Naive thymus-derived CD8-positive, alpha-beta T cell (primary cell): ENCODE measurements around the gene MSANTD7. TPM values are rescaled to one million over a fixed set of nuclear protein-coding genes. Genes with fewer than 3 reads are reported as not detected.
"Not testable (repeated sequence)": the region's sequence is repeated elsewhere in the genome, so short reads cannot be mapped to it uniquely, and the experiment has no call there.

Experiments used
- ATAC-seq, 2 donors: fragments of 150-1000 bp; cut with Tn5 transposase in 1 of 2; sonication (Bioruptor Pico), chemical (Tn5 transposase) in 1 of 2; 1 replicate in 1 of 2; 2 replicates in 1 of 2; pipeline ENCODE4 v1.10.0; 2021; ENCODE audit warnings: mild to moderate bottlenecking in 2 of 2, moderate library complexity in 2 of 2
- POLR2A ChIA-PET: fragments of 350-600 bp; sonication (Branson Sonifier 250); formaldehyde crosslinking; loops from one replicate; lab custom pipeline; 2021; ENCODE audit warnings: antibody characterized with exemption; lab: Charles Lee
- DNase-seq, 10 donors: peaks; one replicate each; pipeline versions ENCODE4 v3.0.0 to v3.0.0-alpha.2; 2020 to 2022
- H3K27ac Mint-ChIP-seq, 10 donors: one replicate each; pipeline ENCODE4 v1.8.0; 2020 to 2022; ENCODE audit warnings: mild to moderate bottlenecking in 10 of 10, mixed read lengths in 10 of 10, moderate library complexity in 4 of 10, inconsistent platforms in 1 of 10
- H3K27me3 Mint-ChIP-seq, 5 donors: one replicate each; pipeline ENCODE4 v1.8.0; 2021 to 2022; ENCODE audit warnings: mixed read lengths in 5 of 5
- H3K36me3 Mint-ChIP-seq, 3 donors: one replicate each; pipeline ENCODE4 v1.8.0; 2020 to 2022; ENCODE audit warnings: mixed read lengths in 3 of 3, mild to moderate bottlenecking in 2 of 3, inconsistent platforms in 1 of 3
- H3K4me1 Mint-ChIP-seq, 4 donors: one replicate each; pipeline ENCODE4 v1.8.0; 2021 to 2022; ENCODE audit warnings: mixed read lengths in 4 of 4
- H3K4me3 Mint-ChIP-seq, 10 donors: one replicate each; pipeline ENCODE4 v1.8.0; 2020 to 2022; ENCODE audit warnings: mild to moderate bottlenecking in 10 of 10, mixed read lengths in 10 of 10, moderate library complexity in 6 of 10, inconsistent platforms in 1 of 10
- H3K9me3 Mint-ChIP-seq, 9 donors: one replicate each; pipeline ENCODE4 v1.8.0; 2020 to 2022; ENCODE audit warnings: mixed read lengths in 9 of 9, mild to moderate bottlenecking in 3 of 9, inconsistent platforms in 1 of 9, moderate library complexity in 1 of 9
- polyA plus RNA-seq, 3 donors: library from polyadenylated mRNA; unstranded; fragments of 300-500 nt; fragmentation: Illumina TruSeq; gene quantifications; one replicate each; pipeline ENCODE4 v1.2.3, GENCODE V29; 2021
- total RNA-seq, 8 experiments: library from RNA in 2 of 8; stranded (reverse) in 2 of 8; gene quantifications; one replicate each; pipeline ENCODE4 v1.2.3 and lab custom pipeline; 2021 to 2026

Gene MSANTD7
- total RNA-seq (10 to 100 TPM; 13.6 to 15.3 TPM), polyA plus RNA-seq (1 to 10 TPM; 4.6 to 9.9 (median 9.2) TPM), total RNA-seq (lab: John Stamatoyannopoulos, UW) (29.5 to 57.1 (median 41.2) reads per million in 6 experiments)

GRCh38 chr10:14837757-14838581 is at the start of gene MSANTD7, which contains the start of the genes CDNF and HSPA14:
TSS of gene MSANTD7 (plus strand) at chr10:14838306. CDS start at chr10:14842285, 3,979 bp downstream.
TSS of gene CDNF (minus strand) at chr10:14838037. CDS start at chr10:14837946, 91 bp downstream.
TSS of gene HSPA14 (plus strand) at chr10:14838306. CDS start at chr10:14838403, 97 bp downstream.
- H3K36me3 Mint-ChIP-seq: peaks cover 4 to 34% (median 8%) of the 10 kb centered on the region in 3 donors
- ATAC-seq: peak; percentile 88 to 93
- peaks cover 11 to 39% (median 28%) of the 10 kb centered on the region in 4 donors for H3K4me1 Mint-ChIP-seq
- H3K4me3 Mint-ChIP-seq: peak within 1 kb of the TSS; percentile 88 to 99 (median 94)
- DNase-seq: peak; percentile 97 to 100 (median 99)
- POLR2A ChIA-PET: interaction anchor here (0.5 to 4.1 kb wide), 29 partner anchors 9 to 1488 kb away, joined by 3 to 30 read pairs (median 5); partner anchors contain the start of genes DCLRE1C, MEIG1 and SUV39H2
- peak within 1 kb of the TSS; percentile 95 to 99 (median 98) for H3K27ac Mint-ChIP-seq
- no peaks in the 10 kb centered on the region for H3K27me3 Mint-ChIP-seq
- H3K9me3 Mint-ChIP-seq: no peaks in the 10 kb centered on the region

DNA sequence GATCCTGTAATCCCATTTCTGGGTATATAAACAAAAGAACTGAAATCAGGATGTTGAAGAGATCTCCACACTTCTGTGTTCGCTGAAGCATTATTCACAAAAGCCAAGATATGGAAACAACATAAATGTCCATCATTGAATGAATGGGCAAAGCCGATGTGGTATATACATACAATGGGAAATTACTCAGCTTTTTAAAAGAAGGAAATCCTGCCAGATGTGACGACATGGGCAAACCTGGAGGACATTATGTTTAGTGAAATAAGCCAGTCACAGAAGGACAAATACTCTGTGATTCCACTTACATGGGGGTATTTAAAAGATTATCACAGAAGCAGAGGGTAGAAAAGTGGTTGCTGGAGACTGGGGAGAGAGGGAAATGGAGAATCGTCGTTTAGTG is 39.5 kb upstream of the MSANTD7 start:
- POLR2A ChIA-PET: interaction anchor here (1.3 kb wide), 1 partner anchor 12 kb away, joined by 4 read pairs; no protein-coding TSS in a partner anchor
- no peak overlapping the region for H3K4me3 Mint-ChIP-seq
- no peaks in the 10 kb centered on the region for H3K27me3 Mint-ChIP-seq
- H3K9me3 Mint-ChIP-seq: no peaks in the 10 kb centered on the region
- H3K27ac Mint-ChIP-seq: peak overlapping the region in 1 of 10 donors; percentile 23
- H3K36me3 Mint-ChIP-seq: no peaks in the 10 kb centered on the region
- H3K4me1 Mint-ChIP-seq: peaks cover 0 to 22% (median 0%) of the 10 kb centered on the region in 4 donors
- no peak for DNase-seq
- no peak for ATAC-seq

GRCh38 chr10:14800397-14800796 is 37.7 kb upstream of the MSANTD7 start:
- H3K27ac Mint-ChIP-seq: no peak overlapping the region
- POLR2A ChIA-PET: no interaction called here
- DNase-seq (no peak), ATAC-seq (no peak)
- no peaks in the 10 kb centered on the region for H3K27me3 Mint-ChIP-seq
- no peak overlapping the region for H3K4me3 Mint-ChIP-seq
- peaks cover 0 to 22% (median 0%) of the 10 kb centered on the region in 4 donors for H3K4me1 Mint-ChIP-seq
- no peaks in the 10 kb centered on the region for H3K36me3 Mint-ChIP-seq
- no peaks in the 10 kb centered on the region for H3K9me3 Mint-ChIP-seq

DNA sequence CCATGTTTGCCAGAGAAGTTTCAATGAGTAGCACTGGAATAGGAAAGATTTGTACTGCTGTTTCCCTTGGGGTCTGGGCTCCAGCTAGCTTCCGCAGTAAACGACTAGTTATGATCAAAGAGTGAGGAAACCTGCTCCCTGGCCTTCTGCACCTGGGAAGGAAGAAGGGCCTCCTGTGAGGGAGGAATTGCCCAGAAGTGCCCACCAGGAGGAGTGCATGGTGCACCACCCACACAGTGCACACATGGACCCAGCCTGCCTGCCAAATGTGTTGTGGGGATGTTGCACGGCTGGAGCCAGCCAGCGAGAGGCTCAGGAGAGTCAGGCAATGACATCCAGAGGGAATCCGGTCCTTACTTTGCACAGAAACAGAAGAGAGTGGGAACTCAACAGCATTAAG is 36.4 kb upstream of the MSANTD7 start:
- Mint-ChIP-seq H3K27me3 (no peaks in the 10 kb centered on the region), H3K4me1 (peaks cover 0 to 22% (median 0%) of the 10 kb centered on the region in 4 donors), H3K36me3 (no peaks in the 10 kb centered on the region), H3K9me3 (no peaks in the 10 kb centered on the region), H3K4me3 (no peak overlapping the region), H3K27ac (no peak overlapping the region)
- DNase-seq (no peak), ATAC-seq (no peak)
- POLR2A ChIA-PET: no interaction called here

DNA sequence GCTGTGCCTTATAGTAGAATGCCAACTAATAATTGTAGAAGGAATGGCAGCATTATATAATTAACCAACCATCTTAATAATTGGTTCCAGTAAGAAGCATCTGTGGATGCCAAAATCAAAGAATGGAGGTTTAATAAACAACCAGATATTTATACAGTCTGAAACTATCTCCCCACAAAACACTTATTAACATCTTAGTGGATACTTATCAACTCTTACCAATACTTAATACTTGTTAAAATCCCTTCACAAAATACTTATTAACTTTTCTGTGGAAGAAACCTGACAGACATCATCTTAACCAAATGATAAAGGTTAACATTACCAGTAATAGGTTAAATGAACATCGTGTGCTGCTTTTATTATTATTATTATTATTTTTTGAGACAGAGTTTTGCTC is 34.3 kb upstream of the MSANTD7 start:
- DNase-seq: no peak
- no peaks in the 10 kb centered on the region for H3K9me3 Mint-ChIP-seq
- H3K4me1 Mint-ChIP-seq: peaks cover 0 to 12% (median 0%) of the 10 kb centered on the region in 4 donors
- ATAC-seq: no peak
- POLR2A ChIA-PET: no interaction called here
- no peaks in the 10 kb centered on the region for H3K36me3 Mint-ChIP-seq
- H3K27ac Mint-ChIP-seq: no peak overlapping the region
- H3K4me3 Mint-ChIP-seq: no peak overlapping the region
- H3K27me3 Mint-ChIP-seq: no peaks in the 10 kb centered on the region

GRCh38 chr10:14806318-14806717 is 31.8 kb upstream of the MSANTD7 start:
- no peak overlapping the region for H3K4me3 Mint-ChIP-seq

GRCh38 chr10:14810969-14811953 is 26.8 kb upstream of the MSANTD7 start:
- no peaks in the 10 kb centered on the region for H3K27me3 Mint-ChIP-seq
- H3K9me3 Mint-ChIP-seq: no peaks in the 10 kb centered on the region
- POLR2A ChIA-PET: interaction anchor here (0.7 to 1.3 kb wide), 3 partner anchors 12 to 268 kb away, joined by 3 to 4 read pairs (median 3); no protein-coding TSS in a partner anchor
- ATAC-seq: no peak
- no peak for DNase-seq
- H3K4me3 Mint-ChIP-seq: no peak overlapping the region
- H3K27ac Mint-ChIP-seq: peak overlapping the region in 3 of 10 donors; percentile 36 to 86 (median 52)
- H3K36me3 Mint-ChIP-seq: no peaks in the 10 kb centered on the region
- H3K4me1 Mint-ChIP-seq: peaks cover 2 to 22% (median 12%) of the 10 kb centered on the region in 4 donors

More at GRCh38 chr10:14806318-14806717, 31.8 kb upstream of the MSANTD7 start:
- peaks cover 0 to 3% (median under 1%) of the 10 kb centered on the region in 4 donors for H3K4me1 Mint-ChIP-seq
- no peak overlapping the region for H3K27ac Mint-ChIP-seq
- no peaks in the 10 kb centered on the region for H3K27me3 Mint-ChIP-seq
- no peaks in the 10 kb centered on the region for H3K36me3 Mint-ChIP-seq
- POLR2A ChIA-PET: no interaction called here
- DNase-seq: no peak
- no peaks in the 10 kb centered on the region for H3K9me3 Mint-ChIP-seq
- ATAC-seq: no peak

DNA sequence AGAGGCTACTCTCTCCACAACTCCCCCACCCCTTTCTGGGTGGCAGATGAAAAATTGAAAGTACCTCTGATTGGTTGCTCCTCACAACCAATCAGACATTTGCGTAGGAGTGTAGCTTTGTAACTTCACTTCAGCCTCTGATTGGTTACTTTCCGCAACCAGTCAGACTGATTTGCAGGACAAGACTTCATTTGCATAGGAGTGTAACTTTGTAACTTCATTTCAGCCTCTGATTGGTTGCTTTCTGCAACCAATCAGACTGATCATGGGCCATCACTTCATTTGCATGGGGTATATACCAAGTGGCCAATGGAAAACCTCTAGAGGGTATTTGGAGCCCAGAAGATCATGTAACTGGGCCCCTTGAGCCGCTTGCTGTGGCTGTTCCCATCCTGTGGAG is 25.8 kb upstream of the MSANTD7 start:
- POLR2A ChIA-PET: no interaction called here
- Mint-ChIP-seq H3K27ac (peak overlapping the region in 2 of 10 donors; percentile 19 to 92), H3K4me1 (peaks cover 2 to 22% (median 12%) of the 10 kb centered on the region in 4 donors), H3K36me3 (no peaks in the 10 kb centered on the region), H3K9me3 (no peaks in the 10 kb centered on the region), H3K4me3 (peak overlapping the region in 4 of 10 donors; percentile 26 to 82 (median 54)), H3K27me3 (no peaks in the 10 kb centered on the region)
- DNase-seq: peak in 1 of 10 donors; percentile 28
- no peak for ATAC-seq

- no peak overlapping the region for H3K4me3 Mint-ChIP-seq
- H3K27ac Mint-ChIP-seq: no peak overlapping the region
- no peak for DNase-seq
- ATAC-seq: no peak
- H3K9me3 Mint-ChIP-seq: no peaks in the 10 kb centered on the region
- no peaks in the 10 kb centered on the region for H3K27me3 Mint-ChIP-seq
- no peaks in the 10 kb centered on the region for H3K36me3 Mint-ChIP-seq
- POLR2A ChIA-PET: interaction anchor here (0.7 kb wide), 2 partner anchors 90 to 161 kb away, joined by 3 read pairs; no protein-coding TSS in a partner anchor
- H3K4me1 Mint-ChIP-seq: peaks cover 2 to 22% (median 11%) of the 10 kb centered on the region in 4 donors
Observed at GRCh38 chr10:14815681-14816080, 22.4 kb upstream of the MSANTD7 start.

DNA sequence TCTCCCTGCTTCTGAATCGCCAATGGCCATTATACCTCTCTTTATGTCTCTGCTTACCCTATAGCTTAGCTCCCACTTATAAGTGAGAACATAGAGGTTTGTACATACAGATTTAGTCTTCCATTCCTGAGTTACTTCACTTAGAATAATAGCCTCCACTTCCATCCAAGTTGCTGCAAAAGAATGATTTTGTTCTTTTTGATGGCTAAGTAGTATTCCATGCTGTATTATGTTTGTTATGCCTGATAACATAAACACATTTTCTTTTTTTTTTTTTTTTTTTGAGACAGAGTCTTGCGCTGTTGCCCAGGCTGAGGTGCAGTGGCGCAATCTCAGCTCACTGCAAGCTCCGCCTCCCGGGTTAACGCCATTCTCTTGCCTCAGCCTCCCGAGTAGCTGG is 21.4 kb upstream of the MSANTD7 start:
- POLR2A ChIA-PET: interaction anchor here (0.6 to 0.7 kb wide), 2 partner anchors 293 to 417 kb away, joined by 3 read pairs; no protein-coding TSS in a partner anchor
- not testable (repeated sequence) for DNase-seq, H3K4me3 Mint-ChIP-seq, H3K27me3 Mint-ChIP-seq, H3K9me3 Mint-ChIP-seq, H3K36me3 Mint-ChIP-seq, ATAC-seq, H3K27ac Mint-ChIP-seq
- H3K4me1 Mint-ChIP-seq: peaks cover 4 to 17% (median 14%) of the 10 kb centered on the region in 4 donors

GRCh38 chr10:14820010-14820774 is 17.9 kb upstream of the MSANTD7 start:
- POLR2A ChIA-PET: no interaction called here
- H3K9me3 Mint-ChIP-seq: no peaks in the 10 kb centered on the region
- H3K27me3 Mint-ChIP-seq: no peaks in the 10 kb centered on the region
- H3K27ac Mint-ChIP-seq: peak overlapping the region in 1 of 10 donors; percentile 30
- H3K4me1 Mint-ChIP-seq: peaks cover 2 to 11% (median 5%) of the 10 kb centered on the region in 4 donors
- H3K4me3 Mint-ChIP-seq: no peak overlapping the region
- no peak for ATAC-seq
- H3K36me3 Mint-ChIP-seq: no peaks in the 10 kb centered on the region
- no peak for DNase-seq
